K562 (cell line): ENCODE results near the gene ECD. TPM values are rescaled to one million over a fixed set of nuclear protein-coding genes. Genes with fewer than 3 reads are reported as not detected.

Experiments used
- ATAC-seq: fragments of 200-7000 bp; cut with Tn5 transposase; 3 replicates; pipeline ENCODE4 v1.9.1; 2020; ENCODE audit warnings: moderate library complexity
- BruUV-seq: library from RNA; stranded (reverse); fragments of 400-500 nt; replicated peaks from 2 replicates; lab custom pipeline; 2021; lab: Mats Ljungman, UMichigan
- CTCF ChIA-PET: fragments of 300-600 bp; formaldehyde crosslinking; extraction: SDS; loops from one replicate; lab custom pipeline; 2021; ENCODE audit warnings: low intra/inter-chr PET ratio; lab: Yijun Ruan, JAX
- POLR2A ChIA-PET: fragments of 300-600, 350-650 bp; sonication (Branson Sonifier 250); formaldehyde crosslinking; extraction: SDS; loops from one replicate; lab custom pipeline; 2021; ENCODE audit warnings: antibody characterized with exemption, inconsistent platforms; lab: Yijun Ruan, JAX
- DNase-seq, 4 experiments: peaks; one replicate each; pipeline versions ENCODE4 v3.0.0 to v3.0.0-alpha.2; 2011 to 2018; ENCODE audit warnings: low spot score in 3 of 4, mixed read lengths in 3 of 4; ENCODE audit errors: extremely low read depth in 1 of 4
- FAIRE-seq: peaks from 2 replicates; lab custom pipeline; 2011; peaks lifted over from hg19 to GRCh38; lab: Jason Lieb, UNC
- H2AFZ ChIP-seq: 2 replicates; pipeline ENCODE4 v1.6.0; 2011; ENCODE audit warnings: low read depth, low read length, control low read depth, inconsistent platforms
- H3K27ac ChIP-seq: fragments of 200-600 bp; 3 replicates; pipeline ENCODE4 v1.8.0; 2011; ENCODE audit warnings: low read depth, mild to moderate bottlenecking, control low read depth, inconsistent platforms, low read length, moderate library complexity, mixed read lengths; ENCODE audit errors: extremely low read depth
- H3K27me3 ChIP-seq, 2 experiments: fragments of 300-600 bp in 1 of 2; 2 replicates in 1 of 2; 3 replicates in 1 of 2; pipeline versions ENCODE4 v1.6.0 to v1.8.0; 2011; ENCODE audit warnings: inconsistent platforms in 2 of 2, low read length in 2 of 2, mild to moderate bottlenecking in 1 of 2, mixed read lengths in 1 of 2, moderate library complexity in 1 of 2; ENCODE audit not compliant: control insufficient read depth in 2 of 2, insufficient read depth in 2 of 2
- H3K36me3 ChIP-seq: fragments of 300-600 bp; 3 replicates; pipeline ENCODE4 v1.8.0; 2011; ENCODE audit warnings: mild to moderate bottlenecking, low read length, inconsistent platforms; ENCODE audit not compliant: control insufficient read depth, insufficient read depth
- H3K4me1 ChIP-seq, 2 experiments: fragments of 200-600 bp in 1 of 2; replicated peaks in 1 of 2; 2 replicates in 1 of 2; 3 replicates in 1 of 2; pipeline versions ENCODE4 v1.5.1 to v1.8.0; 2011; ENCODE audit warnings: inconsistent platforms in 2 of 2, low read length in 2 of 2, mild to moderate bottlenecking in 1 of 2, mixed read lengths in 1 of 2, moderate library complexity in 1 of 2; ENCODE audit not compliant: control insufficient read depth in 2 of 2, insufficient read depth in 2 of 2
- H3K4me2 ChIP-seq: 2 replicates; pipeline ENCODE4 v1.6.1; 2011; ENCODE audit warnings: low read length, control low read depth, inconsistent platforms, mixed read lengths; ENCODE audit not compliant: insufficient read depth
- H3K4me3 ChIP-seq: fragments of 200-600 bp; sonication (generic), shearing (Covaris generic); 2 replicates; pipeline ENCODE4 v1.5.1; 2016; ENCODE audit warnings: control low read depth, inconsistent platforms
- H3K79me2 ChIP-seq: fragments of 200-600 bp; 3 replicates; pipeline ENCODE4 v1.8.0; 2011; ENCODE audit warnings: low read length, inconsistent platforms; ENCODE audit not compliant: control insufficient read depth, insufficient read depth
- H3K9ac ChIP-seq, 2 experiments: 2 replicates each; pipeline versions ENCODE4 v1.6.0 to v1.6.1; 2011; ENCODE audit warnings: low read depth in 2 of 2, low read length in 2 of 2, control low read depth in 1 of 2, inconsistent platforms in 1 of 2, mild to moderate bottlenecking in 1 of 2, mixed read lengths in 1 of 2; ENCODE audit not compliant: insufficient read depth in 1 of 2
- H3K9me1 ChIP-seq: one replicate; pipeline ENCODE4 v1.6.0; 2011; ENCODE audit warnings: inconsistent platforms, mild to moderate bottlenecking, low read length, moderate library complexity; ENCODE audit not compliant: control insufficient read depth, insufficient read depth
- H3K9me3 ChIP-seq: replicated peaks from 2 replicates; pipeline ENCODE4 v1.5.1; 2011; ENCODE audit warnings: low read depth, low read length, inconsistent platforms; ENCODE audit not compliant: control insufficient read depth, insufficient read depth
- H4K20me1 ChIP-seq: replicated peaks from 2 replicates; pipeline ENCODE4 v1.6.1; 2011; ENCODE audit warnings: low read length, inconsistent platforms, mixed read lengths; ENCODE audit not compliant: control insufficient read depth, insufficient read depth
- ADNP ChIP-seq: fragments of 200-800 bp; sonication (Bioruptor generic); IDR thresholded peaks from 2 replicates; pipeline ENCODE4 v1.6.1; 2016; ENCODE audit warnings: missing genetic modification characterization, missing compliant biosample characterization
- ATF7 ChIP-seq: fragments of 450-650 bp; IDR thresholded peaks from 2 replicates; pipeline ENCODE4 v1.7.1; 2014; ENCODE audit warnings: mild to moderate bottlenecking, moderate library complexity
- BRF2 ChIP-seq: IDR thresholded peaks from 3 replicates; pipeline ENCODE4 v1.6.1; 2011; ENCODE audit warnings: borderline replicate concordance, mild to moderate bottlenecking; ENCODE audit not compliant: insufficient read length, insufficient read depth
- CBX1 ChIP-seq: sonication (generic); IDR thresholded peaks from 2 replicates; pipeline ENCODE4 v1.6.1; 2016; ENCODE audit warnings: antibody characterized with exemption, low read depth, mild to moderate bottlenecking
- CTCF ChIP-seq, 3 experiments: IDR thresholded peaks in 2 of 3; conservative IDR thresholded peaks in 1 of 3; 2 replicates each; pipeline ENCODE4 v1.5.1; 2011 to 2012; ENCODE audit warnings: low read length in 3 of 3, mild to moderate bottlenecking in 3 of 3, control low read depth in 2 of 3, improper control_type of control experiment in 1 of 3, inconsistent platforms in 1 of 3, low read depth in 1 of 3, mixed read lengths in 1 of 3, moderate library complexity in 1 of 3; ENCODE audit not compliant: insufficient read depth in 2 of 3
- ESRRB ChIP-seq: fragments of 250-450 bp; sonication (Bioruptor Pico); IDR thresholded peaks from 2 replicates; pipeline ENCODE4 v1.5.0; 2020; ENCODE audit warnings: mild to moderate bottlenecking, moderate library complexity, borderline replicate concordance
- GATAD2B ChIP-seq: fragments of 450-650 bp; IDR thresholded peaks from 2 replicates; pipeline ENCODE4 v1.6.1; 2017; ENCODE audit warnings: mild to moderate bottlenecking, borderline replicate concordance
- HLTF ChIP-seq: fragments of 450-650 bp; IDR thresholded peaks from 2 replicates; pipeline ENCODE4 v1.6.1; 2016
- JUND ChIP-seq, 2 experiments: IDR thresholded peaks; 2 replicates in 1 of 2; 3 replicates in 1 of 2; pipeline ENCODE4 v1.6.1; 2011; ENCODE audit warnings: borderline replicate concordance in 2 of 2, low read depth in 2 of 2, low read length in 2 of 2, improper control_type of control experiment in 1 of 2, missing biosample characterization in 1 of 2, missing genetic modification characterization in 1 of 2, missing genetic modification reagents in 1 of 2
- KDM2B ChIP-seq: fragments of 250-450 bp; sonication (Bioruptor Pico); IDR thresholded peaks from 2 replicates; pipeline ENCODE4 v1.8.0; 2021; ENCODE audit warnings: mild to moderate bottlenecking, moderate library complexity
- MAFK ChIP-seq: IDR thresholded peaks from 2 replicates; pipeline ENCODE4 v1.6.1; 2011; ENCODE audit warnings: low read length, improper control_type of control experiment
- NFYB ChIP-seq: IDR thresholded peaks from 2 replicates; pipeline ENCODE4 v1.6.1; 2011; ENCODE audit warnings: mild to moderate bottlenecking, moderate library complexity; ENCODE audit not compliant: insufficient read length; ENCODE audit errors: extremely low read depth
- PTBP1 ChIP-seq: fragments of 200-400 bp; formaldehyde crosslinking; IDR thresholded peaks from 2 replicates; pipeline ENCODE4 v1.6.1; 2017; ENCODE audit warnings: low read depth, low read length
- RAD51 ChIP-seq: fragments of 450-650 bp; IDR thresholded peaks from 2 replicates; pipeline ENCODE4 v1.7.1; 2016; ENCODE audit warnings: low read depth, mild to moderate bottlenecking, borderline replicate concordance
- SOX6 ChIP-seq: fragments of 450-650 bp; IDR thresholded peaks from 2 replicates; pipeline ENCODE4 v1.6.1; 2014; ENCODE audit warnings: mild to moderate bottlenecking
- SPI1 ChIP-seq: IDR thresholded peaks from 2 replicates; pipeline ENCODE4 v1.6.1; 2011; ENCODE audit warnings: low read depth, low read length, control low read depth, borderline replicate concordance
- TCF3 ChIP-seq: sonication (generic); formaldehyde crosslinking; IDR thresholded peaks from 2 replicates; pipeline ENCODE4 v1.4.0; 2020; ENCODE audit warnings: mild to moderate bottlenecking, missing genetic modification reagents
- ZNF445 ChIP-seq: fragments of 250-450 bp; sonication (Bioruptor Pico); IDR thresholded peaks from 2 replicates; pipeline ENCODE4 v1.4.0; 2020; ENCODE audit warnings: low read depth, mild to moderate bottlenecking, moderate library complexity
- ZNF586 ChIP-seq: fragments of 450-650 bp; formaldehyde crosslinking; conservative IDR thresholded peaks from 2 replicates; pipeline ENCODE4 v1.4.0; 2020; ENCODE audit warnings: mild to moderate bottlenecking, moderate library complexity
- ZNF717 ChIP-seq: fragments of 250-450 bp; sonication (Bioruptor Pico); IDR thresholded peaks from 2 replicates; pipeline ENCODE4 v1.5.0; 2021
- WGBS: fragments of 100-300 bp; shearing (Covaris generic); methylation state at CpG from one replicate; pipeline ENCODE4 v1.1.6; 2016; ENCODE audit warnings: low coverage, mixed read lengths; ENCODE audit not compliant: insufficient coverage; ENCODE audit errors: missing lambda C conversion rate; 5-methylcytosine and 5-hydroxymethylcytosine counted together
- in situ Hi-C: fragments of 300-500 bp; cut with MboI; formaldehyde crosslinking; loops from 4 replicates; pipeline ENCODE4 v1.15.0; 2018; ENCODE audit warnings: inconsistent platforms, mixed read lengths
- intact Hi-C: fragments of 100-400 bp; cut with micrococcal nuclease; formaldehyde crosslinking; loops from 2 replicates; pipeline ENCODE4 v1.14.2; 2022
- polyA plus RNA-seq, 8 experiments: library from polyadenylated mRNA; depleted of rRNA in 4 of 8; stranded (reverse) in 5 of 8; unstranded in 3 of 8; fragments of >200 nt; fragmentation: Nextera tagmentation in 2 of 8; fragmentation: Illumina TruSeq in 1 of 8; extraction: Ambion mirVana in 2 of 8; extraction: Trizol in 1 of 8; gene quantifications; 2 replicates each; pipeline versions ENCODE4 v1.2.1 to v1.2.3, GENCODE V29; 2011 to 2014; ENCODE audit warnings: inconsistent platforms in 1 of 8, missing spikeins in 1 of 8
- total RNA-seq, 7 experiments: library from RNA; depleted of rRNA in 6 of 7; stranded (reverse); fragments of >200 nt in 6 of 7; fragmentation: Illumina TruSeq in 2 of 7; extraction: Trizol in 2 of 7; gene quantifications; 2 replicates each; pipeline versions ENCODE4 v1.2.1 to v1.2.3, GENCODE V29; 2011 to 2021; ENCODE audit warnings: low replicate concordance in 1 of 7

Gene ECD
- total and polyA plus RNA-seq, 9 of the 15 experiments (the other 6 are each of a cell fraction or from before 2014, with no cell fraction given): 33.5 to 79.9 (median 53.2) TPM

GRCh38 chr10:73131301-73131700 lies 36.5 kb downstream of the ECD start (continued):
- TF ChIP-seq ZNF586 (CRISPR knock-in tag) (no peak), SPI1 (no peak), TCF3 (CRISPR knock-in tag) (no peak), SOX6 (no peak), CTCF (IDR thresholded peaks at IDR 0.05 in 2 of 3, conservative IDR thresholded peaks at IDR 0.05 in 1 of 3; ENCODE audit: insufficient read depth in 2 of 3, low read depth in 1 of 3, low read length in 3 of 3) (no peak), ZNF445 (CRISPR knock-in tag) (no peak), MAFK (no peak), GATAD2B (no peak), PTBP1 (no peak)

GRCh38 chr10:73126343-73126742 lies 41.5 kb downstream of the ECD start:
- peaks cover 59% of the 10 kb centered on the region for H3K36me3 ChIP-seq
- no peaks in the 10 kb centered on the region for H3K4me1 ChIP-seq
- TF ChIP-seq ZNF717 (CRISPR knock-in tag): no peak
- TF ChIP-seq ATF7: no peak
- TF ChIP-seq ESRRB (CRISPR knock-in tag): no peak
- TF ChIP-seq BRF2: no peak
- no peak for TF ChIP-seq JUND (IDR thresholded peaks at IDR 0.05; ENCODE audit: borderline replicate concordance, low read depth, low read length)
- no peak for TF ChIP-seq JUND (tag; IDR thresholded peaks at IDR 0.05; ENCODE audit: borderline replicate concordance, low read depth, low read length)
- TF ChIP-seq KDM2B (CRISPR knock-in tag): no peak
- no peak for TF ChIP-seq NFYB
- no peak for TF ChIP-seq RAD51
- TF ChIP-seq HLTF: no peak
- no peak for TF ChIP-seq CBX1
- no peak for TF ChIP-seq ADNP (tag)
- CTCF ChIA-PET: no interaction called here
- H3K4me2 ChIP-seq: no peak overlapping the region
- H3K27ac ChIP-seq: no peak overlapping the region
- H4K20me1 ChIP-seq: no peaks in the 10 kb centered on the region
- no peak overlapping the region for H2AFZ ChIP-seq
- H3K9me1 ChIP-seq: no peaks in the 10 kb centered on the region
- intact Hi-C loops: no loop called here
- H3K9me3 ChIP-seq: no peaks in the 10 kb centered on the region
- POLR2A ChIA-PET: interaction anchor here (1.1 to 2.6 kb wide), 3 partner anchors 8 to 15 kb away, joined by 3 to 8 read pairs (median 6); partner anchors contain the start of gene NUDT13
- H3K4me3 ChIP-seq: no peak overlapping the region
- DNase-seq (no peak), ATAC-seq (peak; percentile 41; the same call in 2 of the 3 replicates), FAIRE-seq (no peak)
- WGBS: 95% methylated on average over 2 of the region's 2 CpGs
- H3K9ac ChIP-seq: no peak overlapping the region
- no peaks in the 10 kb centered on the region for H3K27me3 ChIP-seq
- H3K79me2 ChIP-seq: no peaks in the 10 kb centered on the region
- in situ Hi-C loops: no loop called here
- BruUV-seq: no TSS peak
